GM12878 (cell line): ENCODE data around the gene UQCRFS1. TPM values are rescaled to one million over a fixed set of nuclear protein-coding genes. Genes with fewer than 3 reads are reported as not detected.

Experiments
- ATAC-seq: fragments of 200-7000 bp; cut with Tn5 transposase; 3 replicates; pipeline ENCODE4 v1.9.1; 2020; ENCODE audit warnings: mild to moderate bottlenecking, moderate library complexity
- BruUV-seq: library from RNA; stranded (reverse); fragments of 400-500 nt; replicated peaks from 2 replicates; lab custom pipeline; 2021; lab: Mats Ljungman, UMichigan
- CTCF ChIA-PET: fragments of 300-600 bp; sonication (Branson Sonifier 250); formaldehyde crosslinking; extraction: SDS; loops from one replicate; lab custom pipeline; 2021; ENCODE audit warnings: inconsistent platforms; lab: Yijun Ruan, JAX
- POLR2A ChIA-PET: fragments of 350-600 bp; formaldehyde crosslinking; extraction: SDS; loops from one replicate; lab custom pipeline; 2021; ENCODE audit warnings: inconsistent platforms; lab: Charles Lee
- RAD21 ChIA-PET: fragments of 300-600 bp; sonication (Branson Sonifier 250); formaldehyde crosslinking; loops from one replicate; lab custom pipeline; 2023; ENCODE audit warnings: antibody characterized with exemption; ENCODE audit not compliant: unreplicated experiment; lab: Charles Lee
- SMC1A ChIA-PET: fragments of 300-600 bp; sonication (Branson Sonifier 250); formaldehyde crosslinking; loops from one replicate; lab custom pipeline; 2023; ENCODE audit not compliant: unreplicated experiment, uncharacterized antibody; lab: Charles Lee
- DNase-seq: peaks from one replicate; pipeline ENCODE4 v3.0.0-alpha.2; 2011; ENCODE audit warnings: low read depth, low spot score
- FAIRE-seq: peaks from 3 replicates; lab custom pipeline; 2011; peaks lifted over from hg19 to GRCh38; lab: Jason Lieb, UNC
- H2AFZ ChIP-seq: 2 replicates; pipeline ENCODE4 v1.6.0; 2011; ENCODE audit warnings: low read depth, low read length, control low read depth; ENCODE audit not compliant: control insufficient read depth
- H3K27ac ChIP-seq: 2 replicates; pipeline ENCODE4 v1.5.1; 2011; ENCODE audit warnings: control low read depth; ENCODE audit not compliant: control insufficient read depth, insufficient read depth
- H3K27me3 ChIP-seq, 2 experiments: replicated peaks in 1 of 2; 2 replicates each; pipeline versions ENCODE4 v1.6.0 to v1.6.1; 2011; ENCODE audit warnings: low read length in 1 of 2; ENCODE audit not compliant: control insufficient read depth in 2 of 2, insufficient read depth in 2 of 2
- H3K36me3 ChIP-seq, 2 experiments: 2 replicates each; pipeline ENCODE4 v1.5.1; 2011; ENCODE audit warnings: low read length in 1 of 2; ENCODE audit not compliant: control insufficient read depth in 2 of 2, insufficient read depth in 2 of 2
- H3K4me1 ChIP-seq: 2 replicates; pipeline ENCODE4 v1.6.1; 2011; ENCODE audit warnings: mild to moderate bottlenecking, low read length, moderate library complexity, mixed read lengths; ENCODE audit not compliant: control insufficient read depth, insufficient read depth
- H3K4me2 ChIP-seq: 2 replicates; pipeline ENCODE4 v1.6.0; 2011; ENCODE audit warnings: control low read depth; ENCODE audit not compliant: control insufficient read depth, insufficient read depth
- H3K4me3 ChIP-seq: fragments of 200-600 bp; sonication (generic); 2 replicates; pipeline ENCODE4 v1.5.1; 2016
- H3K79me2 ChIP-seq: 2 replicates; pipeline ENCODE4 v1.6.0; 2011; ENCODE audit warnings: low read length; ENCODE audit not compliant: control insufficient read depth, insufficient read depth
- H3K9ac ChIP-seq: 2 replicates; pipeline ENCODE4 v1.8.0; 2011; ENCODE audit warnings: low read length, control low read depth, mixed read lengths; ENCODE audit not compliant: control insufficient read depth, insufficient read depth
- H3K9me3 ChIP-seq: replicated peaks from 3 replicates; pipeline ENCODE4 v1.5.1; 2011; ENCODE audit warnings: mild to moderate bottlenecking, low read length; ENCODE audit not compliant: control insufficient read depth, insufficient read depth
- H4K20me1 ChIP-seq: 2 replicates; pipeline ENCODE4 v1.6.0; 2011; ENCODE audit not compliant: control insufficient read depth, insufficient read depth
- DPF2 ChIP-seq: fragments of 450-650 bp; IDR thresholded peaks from 2 replicates; pipeline ENCODE4 v1.6.1; 2017; ENCODE audit warnings: mild to moderate bottlenecking
- ETV6 ChIP-seq, 2 experiments: fragments of 450-650 bp in 1 of 2; IDR thresholded peaks in 1 of 2; conservative IDR thresholded peaks in 1 of 2; 2 replicates each; pipeline ENCODE4 v1.6.1; 2014; ENCODE audit warnings: antibody characterized with exemption in 1 of 2, borderline replicate concordance in 1 of 2, low read depth in 1 of 2, mild to moderate bottlenecking in 1 of 2, moderate library complexity in 1 of 2
- FOXK2 ChIP-seq: fragments of 450-650 bp; IDR thresholded peaks from 2 replicates; pipeline ENCODE4 v1.6.1; 2017; ENCODE audit warnings: mild to moderate bottlenecking, moderate library complexity
- IKZF2 ChIP-seq, 2 experiments: fragments of 450-650 bp; IDR thresholded peaks; 2 replicates each; pipeline ENCODE4 v1.6.1; 2017; ENCODE audit warnings: mild to moderate bottlenecking in 2 of 2, moderate library complexity in 2 of 2
- NBN ChIP-seq: fragments of 450-650 bp; IDR thresholded peaks from 2 replicates; pipeline ENCODE4 v1.6.1; 2016
- POLR2AphosphoS5 ChIP-seq: IDR thresholded peaks from 2 replicates; pipeline ENCODE4 v1.6.1; 2011; ENCODE audit warnings: mild to moderate bottlenecking, low read length, inconsistent platforms
- SKIL ChIP-seq: fragments of 450-650 bp; IDR thresholded peaks from 2 replicates; pipeline ENCODE4 v1.6.1; 2017; ENCODE audit warnings: mild to moderate bottlenecking, low read depth, inconsistent platforms; ENCODE audit not compliant: poor library complexity, severe bottlenecking
- SMC3 ChIP-seq: IDR thresholded peaks from 2 replicates; pipeline ENCODE4 v1.6.1; 2011; ENCODE audit warnings: low read length, improper control_type of control experiment, borderline replicate concordance
- SUZ12 ChIP-seq: fragments of 200-600 bp; sonication (generic); IDR thresholded peaks from one replicate; pipeline ENCODE4 v1.6.1; 2018; ENCODE audit warnings: antibody characterized with exemption, mild to moderate bottlenecking; ENCODE audit not compliant: unreplicated experiment
- WGBS: methylation state at CpG from one replicate; pipeline ENCODE4 v1.1.6; 2016; ENCODE audit warnings: low lambda C conversion rate; ENCODE audit not compliant: insufficient replicate concordance, insufficient coverage; ENCODE audit errors: missing lambda C conversion rate; 5-methylcytosine and 5-hydroxymethylcytosine counted together
- in situ Hi-C: fragments of 300-500 bp; cut with MboI; formaldehyde crosslinking; loops from 9 replicates; pipeline ENCODE4 v1.14.3; 2018; ENCODE audit warnings: mixed read lengths
- intact Hi-C: fragments of 100-400 bp; cut with micrococcal nuclease; formaldehyde crosslinking; loops from one replicate; pipeline ENCODE4 v1.14.2; 2022; ENCODE audit not compliant: unreplicated experiment
- polyA plus RNA-seq, 11 experiments: library from polyadenylated mRNA; depleted of rRNA in 4 of 11; unstranded in 6 of 11; stranded (reverse) in 5 of 11; fragments of >200 nt; fragmentation: Nextera tagmentation in 4 of 11; fragmentation: Illumina TruSeq in 1 of 11; extraction: Ambion mirVana in 4 of 11; extraction: Trizol in 1 of 11; gene quantifications; 1 replicate in 1 of 11; 2 replicates in 10 of 11; pipeline versions ENCODE4 v1.2.1 to v1.2.3, GENCODE V29; 2011 to 2016; ENCODE audit warnings: inconsistent platforms in 2 of 11, missing spikeins in 2 of 11, low read depth in 1 of 11
- total RNA-seq, 4 experiments: library from RNA; depleted of rRNA in 3 of 4; stranded (reverse); fragments of >200 nt in 3 of 4; fragmentation: Illumina TruSeq in 1 of 4; extraction: Trizol in 1 of 4; gene quantifications; 2 replicates each; pipeline versions ENCODE4 v1.2.1 to v1.2.3, GENCODE V29; 2013 to 2021
- TF ChIP-seq, protein P1 (sequence below): fragments of 450-650 bp; formaldehyde crosslinking; IDR thresholded peaks from 2 replicates; pipeline ENCODE4 v1.4.0; 2020; ENCODE audit warnings: mild to moderate bottlenecking, moderate library complexity

The UQCRFS1 gene
- total and polyA plus RNA-seq, 10 of the 15 experiments (the other 5 are each of a cell fraction or from before 2014, with no cell fraction given): 9.3 to 125 (median 67.9) TPM

DNA sequence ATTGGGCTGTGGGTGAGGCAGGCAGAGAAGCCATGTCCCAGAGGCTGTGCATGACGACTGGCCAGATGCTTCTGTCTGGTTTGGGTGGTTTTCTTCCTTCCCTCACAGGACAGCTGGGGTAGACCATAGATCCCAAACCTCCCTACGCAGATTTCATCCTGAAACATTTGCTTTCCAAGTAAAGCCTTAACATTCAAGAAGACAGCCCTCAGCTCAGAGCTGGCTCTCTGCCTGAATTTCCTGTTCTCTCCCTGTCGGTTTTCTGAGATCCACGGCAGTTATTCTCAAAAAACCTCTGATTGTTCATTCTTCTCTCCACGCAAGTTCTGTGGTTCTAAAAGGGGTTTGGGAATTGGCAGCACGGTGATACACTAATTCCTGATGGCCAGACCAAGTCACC, 25.3 kb downstream of the UQCRFS1 start:
- Histone ChIP-seq H3K9ac (no peak overlapping the region), H4K20me1 (no peaks in the 10 kb centered on the region), H3K79me2 (no peaks in the 10 kb centered on the region), H3K9me3 (no peaks in the 10 kb centered on the region; the same call in 1 of the 3 replicates), H3K4me1 (no peaks in the 10 kb centered on the region), H3K27me3 (no peaks in the 10 kb centered on the region), H3K27ac (no peak overlapping the region), H3K4me3 (no peak overlapping the region), H3K36me3 (no peaks in the 10 kb centered on the region), H3K4me2 (no peak overlapping the region), H2AFZ (no peak overlapping the region)
- POLR2A ChIA-PET: no interaction called here
- CTCF ChIA-PET: interaction anchor here (0.6 kb wide), 1 partner anchor 30 kb away, joined by 3 read pairs; no protein-coding TSS in a partner anchor
- in situ Hi-C loops (no loop called here), intact Hi-C loops (no loop called here)
- BruUV-seq: no TSS peak
- DNase-seq (no peak), FAIRE-seq (no peak), ATAC-seq (no peak)
- TF ChIP-seq, protein P1, sequence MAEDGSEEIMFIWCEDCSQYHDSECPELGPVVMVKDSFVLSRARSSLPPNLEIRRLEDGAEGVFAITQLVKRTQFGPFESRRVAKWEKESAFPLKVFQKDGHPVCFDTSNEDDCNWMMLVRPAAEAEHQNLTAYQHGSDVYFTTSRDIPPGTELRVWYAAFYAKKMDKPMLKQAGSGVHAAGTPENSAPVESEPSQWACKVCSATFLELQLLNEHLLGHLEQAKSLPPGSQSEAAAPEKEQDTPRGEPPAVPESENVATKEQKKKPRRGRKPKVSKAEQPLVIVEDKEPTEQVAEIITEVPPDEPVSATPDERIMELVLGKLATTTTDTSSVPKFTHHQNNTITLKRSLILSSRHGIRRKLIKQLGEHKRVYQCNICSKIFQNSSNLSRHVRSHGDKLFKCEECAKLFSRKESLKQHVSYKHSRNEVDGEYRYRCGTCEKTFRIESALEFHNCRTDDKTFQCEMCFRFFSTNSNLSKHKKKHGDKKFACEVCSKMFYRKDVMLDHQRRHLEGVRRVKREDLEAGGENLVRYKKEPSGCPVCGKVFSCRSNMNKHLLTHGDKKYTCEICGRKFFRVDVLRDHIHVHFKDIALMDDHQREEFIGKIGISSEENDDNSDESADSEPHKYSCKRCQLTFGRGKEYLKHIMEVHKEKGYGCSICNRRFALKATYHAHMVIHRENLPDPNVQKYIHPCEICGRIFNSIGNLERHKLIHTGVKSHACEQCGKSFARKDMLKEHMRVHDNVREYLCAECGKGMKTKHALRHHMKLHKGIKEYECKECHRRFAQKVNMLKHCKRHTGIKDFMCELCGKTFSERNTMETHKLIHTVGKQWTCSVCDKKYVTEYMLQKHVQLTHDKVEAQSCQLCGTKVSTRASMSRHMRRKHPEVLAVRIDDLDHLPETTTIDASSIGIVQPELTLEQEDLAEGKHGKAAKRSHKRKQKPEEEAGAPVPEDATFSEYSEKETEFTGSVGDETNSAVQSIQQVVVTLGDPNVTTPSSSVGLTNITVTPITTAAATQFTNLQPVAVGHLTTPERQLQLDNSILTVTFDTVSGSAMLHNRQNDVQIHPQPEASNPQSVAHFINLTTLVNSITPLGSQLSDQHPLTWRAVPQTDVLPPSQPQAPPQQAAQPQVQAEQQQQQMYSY (CRISPR knock-in tag): no peak
- TF ChIP-seq DPF2: no peak
- no peak for TF ChIP-seq SUZ12
- TF ChIP-seq FOXK2: no peak
- TF ChIP-seq SMC3: no peak
- no peak for TF ChIP-seq ETV6 (conservative IDR thresholded peaks at IDR 0.05 in 1 of 2, IDR thresholded peaks at IDR 0.05 in 1 of 2; ENCODE audit: borderline replicate concordance in 1 of 2, low read depth in 1 of 2)
- TF ChIP-seq IKZF2 (IDR thresholded peaks at IDR 0.05): no peak
- no peak for TF ChIP-seq SKIL
- no peak for TF ChIP-seq POLR2AphosphoS5
- TF ChIP-seq NBN: no peak
- WGBS: 5% methylated on average over 6 of the region's 6 CpGs
- RAD21 ChIA-PET: no interaction called here
- SMC1A ChIA-PET: no interaction called here
